ENCODE results near the gene RRP8. TPM values are rescaled to one million over a fixed set of nuclear protein-coding genes. Genes with fewer than 3 reads are reported as not detected.

RRP8 gene
- total and polyA plus RNA-seq, 2 experiments from 2014 or later: 15.3 to 26.1 TPM

DNA sequence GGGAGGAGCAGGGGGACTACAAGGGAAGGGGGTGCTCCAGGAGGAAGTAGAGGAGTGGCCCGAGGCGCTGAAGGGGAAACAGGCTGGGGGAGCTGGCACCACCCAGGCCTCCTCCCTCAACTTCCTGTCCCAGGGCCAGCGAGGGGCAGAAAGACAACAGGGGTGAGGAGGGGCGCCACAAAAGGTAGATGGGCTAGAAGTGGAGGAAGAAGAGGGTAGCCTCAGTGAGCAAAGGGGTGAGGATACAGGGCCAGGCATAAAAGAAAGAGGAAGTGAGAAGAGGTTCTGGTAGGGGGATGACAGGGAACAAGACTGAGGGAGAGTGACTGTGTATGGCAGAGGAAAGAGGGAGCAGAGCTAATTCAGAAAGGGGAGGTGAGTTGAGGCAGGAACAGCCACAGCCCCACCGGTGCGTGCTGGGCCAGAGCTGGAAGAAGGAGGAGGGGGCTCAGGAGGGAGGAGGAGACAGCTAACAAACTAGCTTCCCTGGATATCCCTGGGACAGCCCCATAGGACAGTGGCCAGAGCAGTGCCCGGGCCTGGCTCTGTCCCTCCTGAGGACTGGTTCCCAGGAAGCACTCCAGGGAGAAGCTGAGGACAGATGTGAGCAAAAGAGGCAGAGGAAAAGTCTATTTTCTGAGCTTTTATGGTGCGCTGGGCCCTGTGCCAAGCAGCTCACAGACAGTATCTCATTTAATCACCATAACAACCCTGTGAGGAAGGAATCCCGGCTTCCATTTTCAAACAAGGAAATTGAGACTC, 43.7 kb upstream of the RRP8 start:
- no peaks in the 10 kb centered on the region for H3K9me2 ChIP-seq (replicated peaks; ENCODE audit: insufficient read depth)
- TF ChIP-seq, protein P1, sequence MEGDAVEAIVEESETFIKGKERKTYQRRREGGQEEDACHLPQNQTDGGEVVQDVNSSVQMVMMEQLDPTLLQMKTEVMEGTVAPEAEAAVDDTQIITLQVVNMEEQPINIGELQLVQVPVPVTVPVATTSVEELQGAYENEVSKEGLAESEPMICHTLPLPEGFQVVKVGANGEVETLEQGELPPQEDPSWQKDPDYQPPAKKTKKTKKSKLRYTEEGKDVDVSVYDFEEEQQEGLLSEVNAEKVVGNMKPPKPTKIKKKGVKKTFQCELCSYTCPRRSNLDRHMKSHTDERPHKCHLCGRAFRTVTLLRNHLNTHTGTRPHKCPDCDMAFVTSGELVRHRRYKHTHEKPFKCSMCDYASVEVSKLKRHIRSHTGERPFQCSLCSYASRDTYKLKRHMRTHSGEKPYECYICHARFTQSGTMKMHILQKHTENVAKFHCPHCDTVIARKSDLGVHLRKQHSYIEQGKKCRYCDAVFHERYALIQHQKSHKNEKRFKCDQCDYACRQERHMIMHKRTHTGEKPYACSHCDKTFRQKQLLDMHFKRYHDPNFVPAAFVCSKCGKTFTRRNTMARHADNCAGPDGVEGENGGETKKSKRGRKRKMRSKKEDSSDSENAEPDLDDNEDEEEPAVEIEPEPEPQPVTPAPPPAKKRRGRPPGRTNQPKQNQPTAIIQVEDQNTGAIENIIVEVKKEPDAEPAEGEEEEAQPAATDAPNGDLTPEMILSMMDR (IDR thresholded peaks at IDR 0.05; ENCODE audit: poor library complexity): no peak
- TF ChIP-seq EZH2 (IDR thresholded peaks at IDR 0.05; ENCODE audit: borderline replicate concordance): no peak
- no peak for TF ChIP-seq EZH2phosphoT487 (IDR thresholded peaks at IDR 0.05; ENCODE audit: low read depth, severe bottlenecking, unreplicated experiment)
- peaks cover 12% of the 10 kb centered on the region for H3K4me1 ChIP-seq (ENCODE audit: insufficient read depth)
- H2AFZ ChIP-seq: no peak overlapping the region
- H3K27me3 ChIP-seq: no peaks in the 10 kb centered on the region
- H3K4me2 ChIP-seq: peak overlapping the region; percentile 64
- H3K9me3 ChIP-seq (ENCODE audit: low read depth): no peaks in the 10 kb centered on the region
- peak overlapping the region; percentile 98 for H3K27ac ChIP-seq
- no peak overlapping the region for H3K4me3 ChIP-seq
- no peaks in the 10 kb centered on the region for H3K36me3 ChIP-seq (replicated peaks; ENCODE audit: insufficient read depth, low read depth)
- peaks cover 60% of the 10 kb centered on the region for H3K79me2 ChIP-seq
- peaks cover 2% of the 10 kb centered on the region for H4K20me1 ChIP-seq (ENCODE audit: insufficient read depth, poor library complexity, severe bottlenecking)
- 56% methylated on average over 8 of the region's 9 CpGs for WGBS (ENCODE audit: low lambda C conversion rate, missing lambda C conversion rate)
- peak; percentile 49 for DNase-seq (ENCODE audit: low spot score)

DNA sequence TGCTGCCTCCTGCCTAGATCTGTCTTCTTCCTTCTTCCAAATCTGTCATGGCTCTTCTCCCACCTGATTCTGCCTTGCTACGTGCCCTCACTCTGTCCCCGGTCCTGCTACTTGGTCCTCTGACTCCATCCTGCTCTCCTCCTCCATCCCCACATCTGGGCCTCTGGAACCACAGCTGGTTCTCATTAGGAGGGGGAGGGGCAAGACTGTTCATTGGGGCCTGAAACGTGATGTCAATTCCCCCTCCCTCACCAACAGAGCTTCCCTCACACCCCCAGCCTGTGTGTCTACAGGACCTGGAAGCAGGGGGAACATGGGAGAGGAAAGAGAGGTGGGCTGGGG, 43.1 kb upstream of the RRP8 start:
- H3K4me3 ChIP-seq: no peak overlapping the region
- H2AFZ ChIP-seq: no peak overlapping the region
- no peaks in the 10 kb centered on the region for H3K9me2 ChIP-seq (replicated peaks; ENCODE audit: insufficient read depth)
- no peaks in the 10 kb centered on the region for H3K36me3 ChIP-seq (replicated peaks; ENCODE audit: insufficient read depth, low read depth)
- H3K27me3 ChIP-seq: no peaks in the 10 kb centered on the region
- H3K4me1 ChIP-seq (ENCODE audit: insufficient read depth): peaks cover 12% of the 10 kb centered on the region
- no peak for TF ChIP-seq EZH2phosphoT487 (IDR thresholded peaks at IDR 0.05; ENCODE audit: low read depth, severe bottlenecking, unreplicated experiment)
- no peak for TF ChIP-seq EZH2 (IDR thresholded peaks at IDR 0.05; ENCODE audit: borderline replicate concordance)
- TF ChIP-seq, protein P1 (IDR thresholded peaks at IDR 0.05; ENCODE audit: poor library complexity): no peak
- 44% methylated on average over 3 of the region's 3 CpGs for WGBS (ENCODE audit: low lambda C conversion rate, missing lambda C conversion rate)
- peak; percentile 74 for DNase-seq (ENCODE audit: low spot score)
- H3K9me3 ChIP-seq (ENCODE audit: low read depth): no peaks in the 10 kb centered on the region
- H3K4me2 ChIP-seq: peak overlapping the region; percentile 64
- peak overlapping the region; percentile 98 for H3K27ac ChIP-seq
- H4K20me1 ChIP-seq (ENCODE audit: insufficient read depth, poor library complexity, severe bottlenecking): peaks cover 3% of the 10 kb centered on the region
- peaks cover 59% of the 10 kb centered on the region for H3K79me2 ChIP-seq

DNA sequence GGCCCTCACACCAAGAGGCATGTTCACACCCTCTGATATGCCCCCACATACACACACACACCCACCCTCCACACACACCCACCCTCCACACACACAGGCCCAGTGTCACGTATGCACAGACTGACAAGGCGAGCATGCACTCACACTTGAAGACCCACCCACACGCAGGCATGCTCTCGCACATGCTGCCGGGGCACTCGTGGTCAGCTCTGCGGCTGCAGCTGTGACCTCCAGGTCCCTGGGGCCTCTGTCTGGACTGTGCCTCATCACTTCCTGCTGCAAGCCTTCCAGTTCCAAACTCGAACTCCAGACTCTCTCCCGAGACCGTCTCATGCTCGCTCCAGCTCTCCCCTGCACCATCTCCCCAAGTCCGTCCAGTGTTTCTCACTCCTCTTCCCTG, 42.7 kb upstream of the RRP8 start:
- peaks cover 12% of the 10 kb centered on the region for H3K4me1 ChIP-seq (ENCODE audit: insufficient read depth)
- peaks cover 59% of the 10 kb centered on the region for H3K79me2 ChIP-seq
- H3K27me3 ChIP-seq: no peaks in the 10 kb centered on the region
- H3K4me2 ChIP-seq: peak overlapping the region; percentile 64
- no peak for DNase-seq (ENCODE audit: low spot score)
- no peaks in the 10 kb centered on the region for H3K9me3 ChIP-seq (ENCODE audit: low read depth)
- H2AFZ ChIP-seq: no peak overlapping the region
- H3K4me3 ChIP-seq: no peak overlapping the region
- H3K9me2 ChIP-seq (replicated peaks; ENCODE audit: insufficient read depth): no peaks in the 10 kb centered on the region
- H4K20me1 ChIP-seq (ENCODE audit: insufficient read depth, poor library complexity, severe bottlenecking): peaks cover 3% of the 10 kb centered on the region
- no peaks in the 10 kb centered on the region for H3K36me3 ChIP-seq (replicated peaks; ENCODE audit: insufficient read depth, low read depth)
- H3K27ac ChIP-seq: peak overlapping the region; percentile 98
- 45% methylated on average over 12 of the region's 12 CpGs for whole genome bisulfite sequencing (ENCODE audit: low lambda C conversion rate, missing lambda C conversion rate)
- TF ChIP-seq EZH2 (IDR thresholded peaks at IDR 0.05; ENCODE audit: borderline replicate concordance) (no peak), EZH2phosphoT487 (IDR thresholded peaks at IDR 0.05; ENCODE audit: low read depth, severe bottlenecking, unreplicated experiment) (no peak)
- TF ChIP-seq, protein P1 (IDR thresholded peaks at IDR 0.05; ENCODE audit: poor library complexity): no peak
